ENCODE measurements around the gene CLSTN3. TPM values are rescaled to one million over a fixed set of nuclear protein-coding genes. Genes with fewer than 3 reads are reported as not detected.

CLSTN3 gene
- total RNA-seq, 1 donor from 2014 or later: 19.9 TPM

DNA sequence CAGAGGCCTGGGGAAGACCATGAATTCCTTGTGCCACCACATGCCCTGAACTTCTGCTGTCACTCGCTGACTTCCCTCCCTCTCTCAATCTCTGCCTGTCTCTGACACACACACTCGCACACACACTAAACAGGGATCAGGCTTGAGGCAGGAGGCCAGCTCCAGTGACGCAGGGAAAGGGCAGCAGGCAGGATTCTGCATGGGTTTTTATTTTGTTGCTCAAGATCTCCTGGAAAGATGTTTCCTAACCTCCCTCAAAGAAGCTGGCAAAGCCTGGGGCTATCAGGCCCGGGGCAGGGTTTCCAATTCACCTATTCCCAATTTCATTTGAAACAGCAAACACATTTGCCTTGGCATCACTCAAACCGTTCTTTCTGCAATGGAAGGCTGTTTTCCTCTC is 31.6 kb downstream of the CLSTN3 start:
- Mint-ChIP-seq H3K9me3 (ENCODE audit: low read depth) (peaks cover 3% of the 10 kb centered on the region), H3K27ac (ENCODE audit: unreplicated experiment) (no peak overlapping the region), H3K4me1 (ENCODE audit: low read depth) (peaks cover 4% of the 10 kb centered on the region), H3K36me3 (ENCODE audit: low read depth) (no peaks in the 10 kb centered on the region), H3K27me3 (ENCODE audit: low read depth) (peaks cover 18% of the 10 kb centered on the region), H3K4me3 (ENCODE audit: unreplicated experiment) (no peak overlapping the region)
- TF ChIP-seq, protein P1, sequence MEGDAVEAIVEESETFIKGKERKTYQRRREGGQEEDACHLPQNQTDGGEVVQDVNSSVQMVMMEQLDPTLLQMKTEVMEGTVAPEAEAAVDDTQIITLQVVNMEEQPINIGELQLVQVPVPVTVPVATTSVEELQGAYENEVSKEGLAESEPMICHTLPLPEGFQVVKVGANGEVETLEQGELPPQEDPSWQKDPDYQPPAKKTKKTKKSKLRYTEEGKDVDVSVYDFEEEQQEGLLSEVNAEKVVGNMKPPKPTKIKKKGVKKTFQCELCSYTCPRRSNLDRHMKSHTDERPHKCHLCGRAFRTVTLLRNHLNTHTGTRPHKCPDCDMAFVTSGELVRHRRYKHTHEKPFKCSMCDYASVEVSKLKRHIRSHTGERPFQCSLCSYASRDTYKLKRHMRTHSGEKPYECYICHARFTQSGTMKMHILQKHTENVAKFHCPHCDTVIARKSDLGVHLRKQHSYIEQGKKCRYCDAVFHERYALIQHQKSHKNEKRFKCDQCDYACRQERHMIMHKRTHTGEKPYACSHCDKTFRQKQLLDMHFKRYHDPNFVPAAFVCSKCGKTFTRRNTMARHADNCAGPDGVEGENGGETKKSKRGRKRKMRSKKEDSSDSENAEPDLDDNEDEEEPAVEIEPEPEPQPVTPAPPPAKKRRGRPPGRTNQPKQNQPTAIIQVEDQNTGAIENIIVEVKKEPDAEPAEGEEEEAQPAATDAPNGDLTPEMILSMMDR (IDR thresholded peaks at IDR 0.05): no peak
- DNase-seq (ENCODE audit: low spot score): no peak

DNA sequence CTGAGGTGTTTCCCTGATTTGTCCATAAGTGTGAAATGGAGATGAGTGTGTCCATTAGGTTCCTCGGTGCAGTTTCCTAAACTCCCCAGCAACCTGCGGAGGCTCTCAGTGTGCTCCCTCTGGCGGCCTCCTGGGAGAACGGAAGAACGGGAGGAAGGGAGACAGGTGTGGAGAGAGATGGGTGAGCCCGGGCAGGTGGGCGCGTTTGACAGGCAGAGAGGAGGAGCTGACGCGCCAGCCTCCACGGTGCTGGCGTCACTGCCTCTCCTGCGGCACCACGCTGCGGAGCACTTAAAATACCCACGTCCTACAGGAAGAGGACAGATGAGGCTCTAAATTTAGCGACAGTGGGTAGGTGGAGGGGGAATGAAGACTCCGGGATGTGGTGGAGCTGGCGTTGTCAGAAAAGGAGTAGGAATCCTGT is 32.5 kb downstream of the CLSTN3 start:
- H3K9me3 Mint-ChIP-seq (ENCODE audit: low read depth): peaks cover 11% of the 10 kb centered on the region
- no peak for DNase-seq (ENCODE audit: low spot score)

DNA sequence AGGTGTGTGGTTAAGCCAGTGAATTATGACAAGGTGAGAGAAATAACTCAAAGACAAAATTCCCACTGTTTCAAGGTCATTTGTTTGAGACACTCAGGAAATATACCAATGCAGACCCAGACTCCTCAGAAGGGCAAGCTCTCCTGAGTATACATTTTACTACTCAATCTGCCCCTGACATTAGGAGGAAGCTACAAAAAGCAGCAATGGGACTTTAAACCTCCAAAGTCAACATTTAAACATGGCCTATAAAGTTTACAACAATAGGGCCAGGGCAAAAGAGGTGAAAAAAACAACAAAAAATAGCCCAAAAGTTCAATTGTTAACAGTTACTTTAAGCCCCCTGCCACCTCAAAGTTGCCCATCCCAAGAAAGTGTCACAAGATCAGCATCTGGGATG is 39.8 kb downstream of the CLSTN3 start:
- Mint-ChIP-seq H3K36me3 (ENCODE audit: low read depth) (peaks cover 4% of the 10 kb centered on the region), H3K4me1 (ENCODE audit: low read depth) (no peaks in the 10 kb centered on the region), H3K27me3 (ENCODE audit: low read depth) (peaks cover 6% of the 10 kb centered on the region), H3K9me3 (ENCODE audit: low read depth) (peaks cover 53% of the 10 kb centered on the region), H3K4me3 (ENCODE audit: unreplicated experiment) (no peak overlapping the region), H3K27ac (ENCODE audit: unreplicated experiment) (no peak overlapping the region)
- TF ChIP-seq, protein P1 (IDR thresholded peaks at IDR 0.05): no peak
- DNase-seq (ENCODE audit: low spot score): no peak

More for the DNA sequence above, 32.5 kb downstream of the CLSTN3 start:
- Mint-ChIP-seq H3K27me3 (ENCODE audit: low read depth) (peaks cover 18% of the 10 kb centered on the region), H3K4me1 (ENCODE audit: low read depth) (peaks cover 4% of the 10 kb centered on the region), H3K36me3 (ENCODE audit: low read depth) (no peaks in the 10 kb centered on the region), H3K27ac (ENCODE audit: unreplicated experiment) (no peak overlapping the region), H3K4me3 (ENCODE audit: unreplicated experiment) (no peak overlapping the region)
- TF ChIP-seq, protein P1 (IDR thresholded peaks at IDR 0.05): peak; percentile 67

DNA sequence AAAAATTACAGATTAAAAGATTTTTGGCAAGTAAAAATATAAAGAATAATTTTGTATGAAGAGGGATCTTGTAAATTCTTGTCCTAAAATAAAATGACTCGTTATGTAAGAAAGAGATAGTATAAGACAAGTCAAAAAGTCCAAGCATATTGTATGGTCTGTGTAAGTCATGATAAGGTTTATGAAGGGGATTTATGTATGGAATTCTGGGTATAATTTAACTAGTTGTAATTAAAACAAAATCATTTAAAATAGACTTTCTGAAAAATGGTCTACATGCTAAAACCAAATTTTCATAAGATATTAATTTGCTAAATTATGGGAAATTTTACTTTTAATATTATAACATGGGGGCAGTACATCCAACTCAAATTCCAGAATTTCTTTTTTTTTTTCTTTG is 41.7 kb downstream of the CLSTN3 start:
- H3K9me3 Mint-ChIP-seq (ENCODE audit: low read depth): peaks cover 54% of the 10 kb centered on the region
- no peak for DNase-seq (ENCODE audit: low spot score)
- TF ChIP-seq, protein P1 (IDR thresholded peaks at IDR 0.05): no peak
- H3K4me3 Mint-ChIP-seq (ENCODE audit: unreplicated experiment): no peak overlapping the region
- no peak overlapping the region for H3K27ac Mint-ChIP-seq (ENCODE audit: unreplicated experiment)
- H3K4me1 Mint-ChIP-seq (ENCODE audit: low read depth): no peaks in the 10 kb centered on the region
- peaks cover 4% of the 10 kb centered on the region for H3K36me3 Mint-ChIP-seq (ENCODE audit: low read depth)
- peaks cover 13% of the 10 kb centered on the region for H3K27me3 Mint-ChIP-seq (ENCODE audit: low read depth)

DNA sequence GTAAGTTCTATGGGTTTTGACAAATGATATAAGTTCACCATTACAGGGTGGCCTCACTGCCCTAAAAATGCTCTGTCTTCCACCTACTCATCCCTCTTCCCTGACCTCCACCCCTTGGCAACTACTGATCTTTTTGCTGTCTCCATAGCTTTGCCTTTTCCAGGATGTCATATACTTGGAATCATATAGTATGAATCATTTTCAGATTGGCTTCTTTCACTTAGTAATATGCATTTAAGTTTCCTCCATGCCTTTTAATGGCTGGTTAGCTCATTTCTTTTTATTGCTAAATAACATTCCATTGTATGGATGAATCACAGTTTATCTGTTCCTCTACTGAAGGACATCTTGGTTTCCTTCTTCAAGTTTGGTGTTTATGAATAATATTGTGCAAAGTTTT is 45.3 kb downstream of the CLSTN3 start:
- DNase-seq (ENCODE audit: low spot score): no peak
- TF ChIP-seq, protein P1 (IDR thresholded peaks at IDR 0.05): no peak
- H3K27me3 Mint-ChIP-seq (ENCODE audit: low read depth): peaks cover 23% of the 10 kb centered on the region
- H3K27ac Mint-ChIP-seq (ENCODE audit: unreplicated experiment): no peak overlapping the region
- H3K9me3 Mint-ChIP-seq (ENCODE audit: low read depth): peaks cover 37% of the 10 kb centered on the region
- H3K36me3 Mint-ChIP-seq (ENCODE audit: low read depth): no peaks in the 10 kb centered on the region
- H3K4me3 Mint-ChIP-seq (ENCODE audit: unreplicated experiment): no peak overlapping the region
- no peaks in the 10 kb centered on the region for H3K4me1 Mint-ChIP-seq (ENCODE audit: low read depth)
